NCI-H1105 (cell line): Measurements from ENCODE around the gene FAM171A2.
"Not testable (repeated sequence)": the region's sequence is repeated elsewhere in the genome, so short reads cannot be mapped to it uniquely, and the experiment has no call there.

Experiments used
- DNase-seq: peaks from one replicate; lab custom pipeline; 2025; lab: John Stamatoyannopoulos, UW

FAM171A2 gene

GRCh38 chr17:44383861-44384260 is 20.2 kb upstream of the FAM171A2 start:
- no peak for DNase-seq

DNA sequence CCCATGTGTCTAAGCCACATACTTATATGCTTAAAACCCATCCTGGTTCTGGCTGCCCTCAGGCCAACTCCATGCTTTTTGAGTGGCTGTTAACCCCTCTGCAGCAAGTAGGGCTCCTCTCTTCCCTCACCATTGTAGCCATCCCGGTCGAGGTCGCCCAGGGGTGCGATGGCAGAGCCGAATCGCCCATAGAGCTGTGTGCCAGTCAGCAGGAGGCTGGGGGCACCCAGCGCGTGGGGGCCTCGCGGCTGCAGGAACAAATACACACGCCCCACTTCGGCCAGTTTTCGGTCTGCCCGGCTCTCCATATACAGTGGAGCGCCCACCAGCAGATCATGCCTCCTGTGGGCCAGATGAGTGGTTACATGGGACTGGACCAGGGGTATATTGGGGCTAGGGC is 19.7 kb upstream of the FAM171A2 start:
- DNase-seq, result no peak

DNA sequence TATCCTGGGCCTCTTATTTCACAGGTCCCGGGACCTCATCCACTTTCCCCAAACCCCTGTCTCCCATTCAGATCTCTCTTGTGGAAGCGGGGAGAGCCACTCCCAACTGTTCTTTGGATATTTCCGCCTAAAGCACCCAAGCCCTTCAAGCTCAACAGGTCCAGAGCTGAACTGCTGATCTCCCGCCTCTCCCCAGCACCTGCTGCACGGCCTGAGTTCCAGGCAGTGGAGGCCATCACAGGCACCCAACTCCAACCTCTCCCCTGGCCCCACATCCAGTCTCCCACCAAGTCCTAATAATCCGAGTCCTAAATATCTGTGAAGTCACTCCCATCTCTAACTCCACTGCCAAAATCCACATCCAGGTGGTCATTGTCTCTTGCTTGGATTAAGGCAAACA is 19.3 kb upstream of the FAM171A2 start:
- no peak for DNase-seq

GRCh38 chr17:44381810-44382305 is 18.2 kb upstream of the FAM171A2 start:
- no peak for DNase-seq

DNA sequence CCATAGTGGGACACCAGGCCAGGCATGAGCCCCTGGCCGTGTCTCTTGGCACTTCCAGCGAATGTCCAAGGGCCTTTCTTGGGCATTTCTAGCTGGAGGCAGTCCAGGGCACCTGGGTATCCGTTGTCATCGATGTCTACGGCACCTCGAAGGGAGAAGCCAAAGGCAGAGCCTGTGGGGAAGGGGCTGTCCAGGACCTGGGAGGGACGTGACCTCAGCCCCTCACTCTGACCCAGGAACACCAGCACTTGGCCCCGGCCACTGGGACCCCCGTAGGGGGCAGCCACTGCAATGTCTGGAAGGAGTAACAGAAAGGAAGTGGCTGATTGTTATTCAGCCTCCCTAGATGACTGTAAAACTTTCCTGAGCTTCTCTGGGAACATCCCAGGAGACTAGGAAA is 17.1 kb upstream of the FAM171A2 start:
- DNase-seq, result no peak

DNA sequence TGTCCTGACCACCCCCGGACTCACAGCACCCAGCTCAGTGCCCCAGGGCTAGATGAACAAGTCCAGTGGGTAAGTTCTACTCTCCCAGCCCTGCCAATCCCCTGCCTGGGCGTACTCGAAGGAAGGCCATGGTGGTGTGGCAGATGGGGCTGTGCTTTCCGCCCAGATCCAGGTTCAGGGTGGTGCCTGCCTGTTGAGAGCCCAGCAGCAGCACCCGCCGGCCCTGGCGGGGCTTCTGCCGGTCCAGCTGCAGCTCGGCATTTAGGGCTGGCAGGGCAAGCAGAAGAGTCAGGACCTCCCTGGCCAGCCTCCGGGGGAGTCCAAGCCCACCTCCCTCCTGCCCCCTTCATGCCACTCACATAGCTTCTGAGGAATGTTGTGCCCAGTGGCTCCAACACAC is 16.2 kb upstream of the FAM171A2 start:
- no peak for DNase-seq

- no peak for DNase-seq
These were observed 14.6 kb upstream of the FAM171A2 start for GRCh38 chr17:44378171-44378705.

DNA sequence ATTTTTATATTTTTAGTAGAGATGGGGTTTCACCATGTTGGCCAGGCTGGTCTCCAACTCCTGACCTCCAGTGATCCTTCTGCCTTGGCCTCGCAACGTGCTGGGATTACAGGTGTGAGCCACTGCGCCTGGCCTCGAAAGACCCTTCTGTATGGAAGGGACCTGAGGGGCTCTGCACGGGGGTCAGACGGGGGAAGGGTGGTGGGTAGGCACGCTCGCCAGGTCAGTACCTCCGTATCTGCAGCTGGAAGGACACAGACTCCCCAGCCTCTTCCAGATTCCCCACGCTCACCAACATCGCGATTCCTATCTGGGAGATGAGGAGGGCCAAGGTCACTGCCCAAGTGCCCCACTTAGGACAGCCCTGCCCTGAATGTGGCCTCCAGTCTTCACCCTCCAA is 13.1 kb upstream of the FAM171A2 start:
- no peak for DNase-seq

DNA sequence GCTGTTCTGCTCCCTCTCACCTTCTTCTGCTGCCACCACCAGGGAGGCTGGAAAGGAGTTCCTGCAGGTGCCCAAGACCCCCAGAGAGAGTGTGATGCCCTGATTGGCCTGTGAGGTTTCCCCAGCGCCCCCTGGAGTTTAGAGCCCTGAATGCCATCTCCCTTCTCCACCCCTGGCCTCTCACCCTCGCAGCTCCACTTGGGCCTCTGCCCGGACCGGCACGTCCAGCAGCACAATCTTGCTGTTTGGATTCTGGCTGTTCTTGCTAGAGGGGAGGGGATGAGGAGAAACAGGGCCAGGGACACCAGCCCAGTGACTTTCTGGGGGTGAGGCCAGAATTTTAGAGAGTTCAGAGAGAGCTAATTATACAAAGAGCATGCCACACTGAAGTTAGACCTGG is 12.5 kb upstream of the FAM171A2 start:
- no peak for DNase-seq

DNA sequence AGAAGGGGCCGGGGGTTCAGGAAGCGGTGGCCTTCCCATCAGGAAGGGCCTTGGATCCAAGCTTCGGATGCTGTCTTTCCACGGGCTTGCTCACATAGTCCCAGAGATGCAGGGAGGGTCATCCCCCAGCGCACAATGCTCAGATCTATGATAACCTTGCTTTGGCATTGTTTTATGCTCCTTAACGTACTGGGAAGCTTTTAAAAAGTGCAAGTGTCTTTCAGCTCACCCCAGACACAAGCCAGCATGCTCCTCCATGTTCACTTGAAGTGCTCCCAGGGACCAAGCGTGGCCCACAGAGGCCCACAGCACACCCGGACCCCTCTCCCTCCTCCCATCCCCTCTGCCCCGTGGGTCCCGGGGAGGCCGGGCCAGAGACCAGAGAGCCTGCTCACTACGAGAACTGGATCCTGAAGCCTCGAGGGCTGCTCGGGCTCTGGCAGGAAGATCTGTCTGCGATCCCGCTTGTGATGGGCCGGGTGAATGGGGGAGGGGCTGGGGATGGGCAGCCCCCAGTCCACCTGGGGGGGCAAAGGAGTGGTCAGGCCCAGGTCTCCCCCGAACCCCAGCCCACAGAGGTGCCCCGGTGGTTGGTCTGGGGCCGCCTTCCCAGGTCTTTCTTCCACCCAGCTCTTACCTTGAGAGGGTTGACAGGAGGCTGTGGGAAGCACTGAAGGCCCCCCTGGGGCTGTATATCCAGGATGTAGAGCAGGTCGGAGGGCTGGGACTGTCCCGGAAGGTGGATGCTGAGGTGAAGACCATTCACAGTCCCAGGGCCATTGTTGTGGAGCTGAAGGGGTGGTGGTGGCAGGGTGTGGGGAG is 11.8 kb upstream of the FAM171A2 start:
- DNase-seq, result no peak

DNA sequence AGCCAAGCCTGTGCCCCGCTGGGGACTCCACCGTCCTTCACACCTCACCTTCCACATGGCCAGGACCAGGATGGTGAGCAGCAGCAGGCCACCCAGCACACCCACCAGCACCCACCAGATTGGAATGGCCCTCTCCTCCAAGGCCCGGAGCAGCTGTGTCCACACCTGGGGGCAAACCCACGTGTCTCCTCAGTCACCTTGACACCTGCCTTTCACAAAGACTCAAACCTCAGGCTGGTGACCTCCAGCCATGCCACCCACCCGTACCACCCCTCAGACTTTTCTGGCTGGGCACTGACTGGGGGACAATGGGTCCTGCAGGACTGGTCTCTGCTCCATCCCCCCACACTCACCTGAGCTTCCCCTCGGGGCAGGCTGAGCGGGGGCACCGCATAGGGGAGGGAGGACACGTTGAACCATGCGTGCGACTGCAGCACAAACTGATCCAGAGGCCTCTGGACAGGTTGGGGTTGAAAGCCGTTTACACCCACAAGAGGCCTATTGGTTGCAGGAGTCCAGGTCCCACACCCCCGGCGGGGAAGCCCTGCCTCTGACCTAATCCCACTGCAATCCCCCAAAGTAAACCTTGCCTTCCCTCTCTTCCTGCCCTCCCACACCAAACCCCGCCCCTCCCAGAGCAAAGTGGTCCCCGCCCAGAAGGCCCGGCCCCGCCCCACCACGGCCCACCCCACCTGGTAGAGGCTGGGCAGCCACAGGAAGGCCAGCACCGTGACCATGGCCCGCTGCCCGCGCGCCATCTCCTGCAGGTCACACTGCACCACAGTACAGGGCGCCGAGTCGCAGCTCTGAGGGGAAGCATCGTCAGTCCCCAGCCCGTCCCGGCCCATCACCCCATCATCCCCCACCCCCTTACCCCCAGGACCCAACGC is 10.9 kb upstream of the FAM171A2 start:
- no peak for DNase-seq

- DNase-seq, result no peak
These were observed 8.4 kb upstream of the FAM171A2 start for GRCh38 chr17:44372036-44372435.

- not testable (repeated sequence) for DNase-seq
These were observed 5.9 kb upstream of the FAM171A2 start for GRCh38 chr17:44369414-44370023.

GRCh38 chr17:44368391-44369243 is 5.0 kb upstream of the FAM171A2 start:
- DNase-seq, result not testable (repeated sequence)

DNA sequence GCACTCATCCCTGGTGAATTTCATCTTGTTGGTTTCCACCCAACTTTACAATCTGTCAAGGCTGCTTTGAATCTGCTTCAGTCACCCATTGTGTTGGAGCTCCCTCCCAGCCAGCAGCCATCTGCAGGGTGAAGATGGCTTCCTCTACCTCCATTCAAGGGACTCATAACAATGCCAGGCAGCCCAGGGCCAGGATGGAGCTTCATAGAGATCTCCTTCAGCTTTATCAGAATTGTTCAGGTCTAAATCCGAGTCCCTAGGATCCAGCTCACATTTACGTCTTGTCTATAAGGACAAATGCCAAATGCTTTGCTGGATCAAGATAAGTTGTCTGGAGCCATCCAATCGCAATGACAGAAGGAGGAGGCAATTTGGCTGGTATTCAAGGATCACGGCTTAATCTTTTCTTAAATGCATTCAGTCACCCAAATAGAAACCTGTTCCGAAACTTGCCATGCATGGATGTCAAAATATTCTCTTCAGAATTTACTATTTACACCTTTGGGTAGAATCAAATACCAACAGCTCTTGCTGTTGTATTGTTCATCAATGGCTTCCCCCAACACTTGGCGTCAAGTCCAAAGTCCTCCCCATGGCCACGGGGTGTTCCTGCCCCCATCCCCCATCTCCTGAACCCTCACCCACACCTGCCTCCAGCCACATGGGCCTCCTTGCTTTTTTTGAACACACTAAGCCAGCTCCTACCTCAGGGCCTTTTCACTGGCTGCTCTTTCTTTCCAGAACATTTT is 3.8 kb upstream of the FAM171A2 start:
- no peak for DNase-seq

- not testable (repeated sequence) for DNase-seq
These were observed 1.4 kb upstream of the FAM171A2 start for GRCh38 chr17:44365051-44365450.

GRCh38 chr17:44362949-44363612 is 572 bp downstream of the FAM171A2 start:
- peak; percentile 14 for DNase-seq

DNA sequence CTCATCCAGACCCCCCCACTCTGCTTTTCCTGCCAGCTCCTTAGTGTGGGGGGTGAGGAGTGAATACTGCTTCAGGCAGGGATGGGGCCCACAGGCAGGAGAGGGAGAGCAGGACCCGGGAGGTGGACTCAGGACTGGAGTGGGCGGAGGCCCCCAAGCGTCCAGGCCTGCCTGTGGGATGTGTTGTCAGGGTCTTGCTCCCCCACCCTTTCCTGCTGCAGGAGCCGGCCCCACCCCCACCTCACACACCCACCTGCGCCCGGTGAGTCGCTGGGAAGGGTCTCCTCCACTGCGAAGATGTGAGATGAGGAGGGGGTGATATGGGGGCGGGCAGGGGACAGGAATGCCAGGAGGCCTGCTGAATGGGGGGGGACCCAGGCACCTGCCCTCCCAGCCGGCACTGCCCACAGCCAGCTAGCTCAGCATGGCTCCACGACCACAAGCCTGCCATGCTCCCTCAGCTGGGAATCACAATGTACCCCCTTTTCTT is 1.1 kb downstream of the FAM171A2 start:
- DNase-seq, result no peak
